NCI-H2227 treated with DMSO at 0.1 percent for 48 hours (cell line): ENCODE results near the gene B3GALT4.
"Not testable (repeated sequence)": the region's sequence is repeated elsewhere in the genome, so short reads cannot be mapped to it uniquely, and the experiment has no call there.

ENCODE experiments used
- DNase-seq: peaks from one replicate; lab custom pipeline; 2025; lab: John Stamatoyannopoulos, UW

Gene B3GALT4

GRCh38 chr6:33276864-33277662 lies at the start of gene B3GALT4:
Gene B3GALT4 (plus strand): TSS chr6:33277123. CDS start chr6:33277420, 297 bp downstream.
- DNase-seq, result peak; percentile 92

DNA sequence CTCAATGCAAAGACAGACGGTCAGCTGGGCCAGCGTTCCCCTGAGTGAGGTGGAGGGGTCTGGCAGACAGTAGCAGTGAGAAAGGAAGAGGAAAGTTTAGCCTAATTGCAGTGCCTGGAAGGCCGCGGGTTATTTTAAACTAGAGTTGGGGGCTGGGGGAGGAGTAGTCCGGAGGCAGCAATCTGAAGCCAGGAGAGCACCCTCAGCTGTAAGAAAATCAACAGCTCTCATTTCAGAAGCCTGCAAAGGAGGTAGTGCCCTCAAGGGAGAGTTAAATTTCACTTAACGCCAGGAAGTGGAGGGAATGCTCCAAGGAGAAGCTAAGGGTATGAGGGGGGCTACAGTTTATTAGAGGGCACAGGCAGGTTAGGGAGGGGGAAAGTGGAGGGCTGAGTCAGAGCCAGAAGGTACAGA lies 41.7 kb upstream of the B3GALT4 start:
- no peak for DNase-seq

DNA sequence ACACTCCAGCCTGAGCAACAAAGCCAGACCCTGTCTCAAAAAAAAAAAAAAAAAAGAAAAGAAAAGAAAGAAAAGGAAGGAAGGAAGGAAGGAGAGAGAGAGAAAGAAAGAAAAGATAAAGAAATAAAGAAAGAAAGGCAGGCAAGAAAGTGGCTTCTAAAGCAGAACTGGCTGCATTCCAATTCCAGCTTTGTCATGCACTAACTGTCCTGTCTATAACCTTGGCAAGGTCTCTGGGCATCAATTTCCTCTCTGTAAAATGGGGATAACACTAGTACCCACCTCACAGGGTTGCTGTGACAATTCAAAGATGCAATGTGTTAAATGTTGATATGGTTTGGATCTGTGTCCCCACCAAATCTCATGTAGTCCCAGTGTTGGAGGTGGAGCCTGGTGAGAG lies 40.6 kb upstream of the B3GALT4 start:
- no peak for DNase-seq

- DNase-seq, result no peak
These were observed 40.1 kb upstream of the B3GALT4 start for GRCh38 chr6:33236852-33237251.

DNA sequence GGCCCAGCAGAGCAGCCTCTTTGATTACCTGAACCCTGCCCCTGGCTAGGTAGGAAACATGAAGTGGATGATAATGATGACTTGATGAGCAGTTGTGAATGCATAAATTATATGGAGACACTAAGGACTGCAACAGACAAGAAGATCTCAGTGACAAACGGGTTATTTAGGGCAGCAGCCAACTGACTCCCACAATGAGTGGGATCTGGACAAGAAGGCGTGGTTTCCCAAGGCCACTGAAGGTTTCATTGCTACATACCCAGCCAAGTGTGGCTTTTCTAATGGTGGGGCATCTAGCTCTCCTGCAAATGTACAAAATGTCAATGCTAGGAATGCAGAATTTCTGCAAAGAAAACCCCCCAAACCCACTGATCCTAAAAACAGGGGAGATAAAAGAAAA lies 39.2 kb upstream of the B3GALT4 start:
- no peak for DNase-seq

DNA sequence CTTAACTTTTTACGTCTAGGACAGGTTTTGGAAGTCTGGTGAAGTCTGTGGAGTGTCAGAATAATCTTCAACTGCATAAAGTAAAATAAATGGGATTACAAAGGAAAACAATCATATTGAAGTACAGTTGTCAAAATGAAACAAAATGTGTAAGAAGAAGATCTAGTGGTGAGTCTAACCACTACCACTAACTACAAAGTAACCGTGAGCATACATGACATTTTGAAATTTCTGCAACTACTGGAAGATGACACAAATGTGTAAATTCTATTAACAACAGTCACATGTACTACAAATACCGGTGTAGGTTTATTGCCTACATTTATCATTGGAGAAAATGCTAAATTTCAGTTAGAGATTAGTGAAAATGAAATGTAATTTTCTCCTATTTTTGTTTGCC lies 35.0 kb upstream of the B3GALT4 start:
- DNase-seq, result no peak

GRCh38 chr6:33243476-33243875 lies 33.4 kb upstream of the B3GALT4 start:
- DNase-seq, result no peak

GRCh38 chr6:33247977-33248642 lies 28.8 kb upstream of the B3GALT4 start:
- DNase-seq, result peak; percentile 94

- DNase-seq, result no peak
These were observed 28.3 kb upstream of the B3GALT4 start for GRCh38 chr6:33248643-33248931.

- DNase-seq, result peak; percentile 99
These were observed 27.8 kb upstream of the B3GALT4 start for GRCh38 chr6:33248932-33249731.

- peak; percentile 66 for DNase-seq
These were observed 26.9 kb upstream of the B3GALT4 start for GRCh38 chr6:33249732-33250630.

DNA sequence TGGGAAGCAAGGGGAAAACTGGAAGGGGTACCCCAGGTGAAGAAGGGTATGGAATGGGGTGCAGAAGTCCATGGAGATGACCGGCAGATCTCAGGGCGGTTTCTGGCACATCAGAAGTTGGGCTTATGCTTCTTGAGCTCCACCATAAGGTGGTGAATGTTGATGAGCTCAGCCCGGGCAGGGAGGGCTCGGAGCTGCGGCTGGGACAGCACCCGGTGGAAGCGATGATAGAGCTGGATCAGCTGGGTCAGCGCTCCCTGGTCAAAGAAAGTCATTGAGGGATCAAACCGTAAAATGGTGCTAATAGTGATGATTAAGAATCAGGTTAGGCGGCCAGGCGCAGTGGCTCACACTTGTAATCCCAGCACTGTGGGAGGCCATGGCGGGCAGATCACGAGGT lies 26.2 kb upstream of the B3GALT4 start:
- no peak for DNase-seq

DNA sequence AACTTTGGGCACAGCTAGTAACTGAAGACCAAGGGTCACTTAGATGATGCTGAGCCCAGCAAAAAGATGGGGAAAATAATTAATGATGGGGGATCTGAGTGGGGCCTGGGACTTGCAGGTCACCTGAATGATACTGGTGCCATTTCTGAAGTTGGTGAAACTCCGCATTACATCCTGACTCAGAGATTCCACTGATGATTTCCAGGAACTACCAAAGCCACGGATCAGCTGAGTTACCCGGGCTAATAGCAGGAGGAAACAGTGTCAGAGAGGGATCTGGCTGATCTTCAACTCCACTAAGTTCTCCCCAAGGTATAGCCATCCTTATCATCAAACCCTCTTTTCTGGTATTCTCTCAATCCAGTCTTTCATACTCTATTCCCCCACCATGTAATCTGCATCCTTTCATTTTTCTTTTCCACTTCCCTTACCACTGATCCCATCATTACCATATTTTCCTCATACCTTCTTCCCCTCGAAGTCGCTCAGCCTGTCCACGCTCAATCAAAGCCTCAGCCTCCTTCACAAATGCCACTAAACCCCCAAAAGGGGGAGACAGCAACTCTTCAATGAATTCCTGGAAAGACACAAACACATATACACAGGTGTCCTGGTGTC lies 25.4 kb upstream of the B3GALT4 start:
- no peak for DNase-seq

- no peak for DNase-seq
These were observed 24.2 kb upstream of the B3GALT4 start for GRCh38 chr6:33252759-33253158.

DNA sequence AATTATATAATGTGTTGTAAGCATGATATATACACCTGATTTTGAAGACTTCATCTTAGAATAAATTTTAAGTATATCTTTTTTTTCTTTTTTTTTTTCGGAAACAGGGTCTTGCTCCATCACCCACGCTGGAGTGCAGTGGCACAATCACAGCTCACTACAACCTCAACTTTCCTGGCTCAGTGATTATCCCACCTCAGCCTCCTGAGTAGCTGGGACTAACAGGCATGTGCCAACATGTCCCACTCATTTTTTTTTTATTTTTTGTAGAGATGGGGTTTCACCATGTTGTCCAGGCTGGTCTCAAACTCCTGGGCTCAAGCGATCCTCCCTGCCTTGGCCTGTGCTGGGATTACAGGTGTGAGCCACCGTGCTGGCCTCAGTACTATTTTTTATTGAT lies 22.3 kb upstream of the B3GALT4 start:
- no peak for DNase-seq

- no peak for DNase-seq
These were observed 17.9 kb upstream of the B3GALT4 start for GRCh38 chr6:33259032-33259431.

- not testable (repeated sequence) for DNase-seq
These were observed 14.4 kb upstream of the B3GALT4 start for GRCh38 chr6:33262490-33262889.

GRCh38 chr6:33264015-33264414 lies 12.9 kb upstream of the B3GALT4 start:
- DNase-seq, result no peak

- DNase-seq, result no peak
These were observed 5.8 kb upstream of the B3GALT4 start for GRCh38 chr6:33271117-33271467.

DNA sequence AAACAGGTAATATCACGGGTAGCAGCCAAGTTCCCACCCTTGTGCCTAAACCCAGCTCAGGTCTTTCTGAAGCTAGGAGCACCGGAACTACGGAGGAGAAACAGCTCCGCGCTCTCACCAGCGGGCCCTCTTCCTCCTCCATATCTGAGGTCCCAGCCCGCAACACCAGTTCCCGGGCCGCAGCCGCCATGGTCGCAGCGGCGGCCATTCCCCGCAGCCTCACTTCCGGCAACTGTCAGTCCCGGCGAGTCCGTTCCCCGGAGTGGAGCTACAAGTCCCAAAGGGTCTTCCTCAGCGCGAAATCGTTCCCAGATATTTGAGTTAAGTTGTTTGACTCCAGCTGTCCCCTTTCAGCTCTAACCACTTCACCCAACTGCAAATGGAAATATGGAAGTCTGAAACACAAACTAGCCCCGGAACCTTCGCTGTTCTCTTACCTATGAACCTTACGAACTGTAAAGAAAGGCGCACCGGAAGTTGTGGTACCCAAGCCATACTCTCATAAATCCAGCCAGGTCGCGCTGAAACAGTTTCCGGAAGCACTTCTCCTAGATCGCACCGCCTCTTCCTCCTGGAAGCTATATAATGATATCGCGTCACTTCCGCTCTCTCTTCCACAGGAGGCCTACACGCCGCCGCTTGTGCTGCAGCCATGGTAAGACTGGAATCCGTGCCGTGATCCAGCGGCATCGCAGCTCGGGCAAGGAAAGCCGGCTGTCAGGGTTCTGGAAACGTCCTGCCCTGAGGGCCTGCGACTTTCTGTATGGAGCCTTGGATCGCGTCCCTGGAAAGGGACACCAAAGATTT lies 5.3 kb upstream of the B3GALT4 start, which contains the start of the genes RPS18 and VPS52:
Gene RPS18, plus strand, starts transcription at position 608 of the 807 bp plus-strand sequence. Its CDS starts 45 bp downstream, at position 653.
Gene VPS52, minus strand, starts transcription at position 409 of the 807 bp plus-strand sequence. Its CDS starts 201 bp downstream, at position 208.
- DNase-seq, result peak; percentile 99
